Kidney (tissue), 14 donors: Measurements from ENCODE around the gene NTF3. TPM values are rescaled to one million over a fixed set of nuclear protein-coding genes. Genes with fewer than 3 reads are reported as not detected.

Experiments used
- DNase-seq, 5 donors: peaks; one replicate each; pipeline ENCODE4 v3.0.0-alpha.2; 2013 to 2020
- FAIRE-seq: peaks from 2 replicates; lab custom pipeline; 2012; peaks lifted over from hg19 to GRCh38; lab: Jason Lieb, UNC
- H3K27ac ChIP-seq, 2 donors: one replicate each; pipeline ENCODE4 v1.7.0; 2013; ENCODE audit warnings: low read depth in 2 of 2, low read length in 2 of 2, inconsistent platforms in 1 of 2
- H3K27me3 ChIP-seq: one replicate; pipeline ENCODE4 v1.7.1; 2013; ENCODE audit warnings: low read length, inconsistent platforms; ENCODE audit not compliant: control insufficient read depth, insufficient read depth
- H3K36me3 ChIP-seq, 3 donors: one replicate each; pipeline versions ENCODE4 v1.7.0 to v1.7.1; 2013; ENCODE audit warnings: low read length in 3 of 3, control low read depth in 1 of 3, inconsistent platforms in 1 of 3; ENCODE audit not compliant: insufficient read depth in 3 of 3, control insufficient read depth in 2 of 3
- H3K4me1 ChIP-seq, 3 donors: one replicate each; pipeline versions ENCODE4 v1.7.0 to v1.7.1; 2013; ENCODE audit warnings: low read length in 3 of 3, inconsistent platforms in 1 of 3, low read depth in 1 of 3; ENCODE audit not compliant: control insufficient read depth in 2 of 3, insufficient read depth in 2 of 3
- H3K4me3 ChIP-seq, 3 donors: one replicate each; pipeline versions ENCODE4 v1.7.0 to v1.8.1; 2013; ENCODE audit warnings: low read length in 3 of 3, control low read depth in 1 of 3, inconsistent platforms in 1 of 3
- H3K9ac ChIP-seq, 3 donors: one replicate each; pipeline versions ENCODE4 v1.7.0 to v1.7.1; 2013; ENCODE audit warnings: low read length in 3 of 3, control low read depth in 1 of 3, inconsistent platforms in 1 of 3
- H3K9me3 ChIP-seq, 3 donors: one replicate each; pipeline versions ENCODE4 v1.7.0 to v1.7.1; 2013; ENCODE audit warnings: low read length in 3 of 3, control low read depth in 1 of 3, inconsistent platforms in 1 of 3; ENCODE audit not compliant: control insufficient read depth in 2 of 3, insufficient read depth in 1 of 3
- CTCF ChIP-seq: IDR thresholded peaks from 3 replicates; pipeline ENCODE4 v1.5.1; 2012; ENCODE audit warnings: mild to moderate bottlenecking, moderate library complexity, borderline replicate concordance; ENCODE audit not compliant: insufficient read depth; ENCODE audit errors: extremely low read depth
- intact Hi-C: fragments of 100-400 bp; cut with DNase I; formaldehyde crosslinking; loops from one replicate; pipeline ENCODE4 v1.11.1; 2022
- polyA plus RNA-seq: library from polyadenylated mRNA; stranded (reverse); fragments of 350-450 nt; fragmentation: Illumina TruSeq; extraction: RNeasy Lipid Tissue Mini Kit (QIAGEN cat#74804); gene quantifications from one replicate; pipeline ENCODE4 v1.2.3, GENCODE V29; 2014; ENCODE audit warnings: low read depth, low replicate concordance; ENCODE audit not compliant: insufficient read depth
- total RNA-seq: library from RNA; stranded (reverse); fragmentation: NEBNext Ultra II Directional; extraction: Animal tissue kit (Norgen Biotek cat#: 25700); gene quantifications from one replicate; pipeline ENCODE4 v1.2.1, GENCODE V29; 2021
- donor health status: control.
- donor health status: control.
- donor health status: control.
- donor health status: control.
- donor health status: control.
- donor health status: DM: yes; HTN: yes; CAD: no.
- donor health status: Normal renal cell carcinoma (clear cell type).

Gene NTF3
- total and polyA plus RNA-seq, 2 donors from 2014 or later = 2.9 to 3.5 TPM

GRCh38 chr12:5487076-5487475 lies 55.2 kb downstream of the NTF3 start:
- DNase-seq (no peak), FAIRE-seq (no peak)
- no peaks in the 10 kb centered on the region for H3K4me1 ChIP-seq
- intact Hi-C loops = no loop called here
- no peak for TF ChIP-seq CTCF
- no peak overlapping the region for H3K9ac ChIP-seq
- H3K27me3 ChIP-seq = no peaks in the 10 kb centered on the region
- no peaks in the 10 kb centered on the region for H3K36me3 ChIP-seq
- no peak overlapping the region for H3K27ac ChIP-seq
- no peaks in the 10 kb centered on the region for H3K9me3 ChIP-seq
- no peak overlapping the region for H3K4me3 ChIP-seq

GRCh38 chr12:5487948-5488625 lies 56.2 kb downstream of the NTF3 start:
- H3K4me1 ChIP-seq = no peaks in the 10 kb centered on the region
- no peak for TF ChIP-seq CTCF
- H3K4me3 ChIP-seq = no peak overlapping the region
- peak in 1 of 5 donors; percentile 47 for DNase-seq
- H3K9ac ChIP-seq = no peak overlapping the region
- H3K9me3 ChIP-seq = no peaks in the 10 kb centered on the region
- intact Hi-C loops = no loop called here
- H3K27ac ChIP-seq = no peak overlapping the region
- H3K36me3 ChIP-seq = no peaks in the 10 kb centered on the region
- no peaks in the 10 kb centered on the region for H3K27me3 ChIP-seq
- FAIRE-seq = no peak

- no peak for TF ChIP-seq CTCF
- intact Hi-C loops = no loop called here
Measured at GRCh38 chr12:5488626-5488955, 56.7 kb downstream of the NTF3 start.

GRCh38 chr12:5489017-5489416 lies 57.1 kb downstream of the NTF3 start:
- FAIRE-seq (no peak), DNase-seq (peak in 3 of 5 donors; percentile 43 to 66 (median 62))
- intact Hi-C loops = no loop called here
- Histone ChIP-seq H3K9me3 (no peaks in the 10 kb centered on the region), H3K9ac (no peak overlapping the region), H3K4me3 (no peak overlapping the region), H3K27ac (no peak overlapping the region), H3K4me1 (no peaks in the 10 kb centered on the region), H3K36me3 (no peaks in the 10 kb centered on the region), H3K27me3 (no peaks in the 10 kb centered on the region)
- no peak for TF ChIP-seq CTCF

More at GRCh38 chr12:5488626-5488955, 56.7 kb downstream of the NTF3 start:
- Histone ChIP-seq H3K27me3 (no peaks in the 10 kb centered on the region), H3K4me1 (no peaks in the 10 kb centered on the region), H3K4me3 (no peak overlapping the region), H3K9ac (no peak overlapping the region), H3K36me3 (no peaks in the 10 kb centered on the region), H3K9me3 (no peaks in the 10 kb centered on the region), H3K27ac (no peak overlapping the region)
- DNase-seq = no peak
- FAIRE-seq = no peak
